ENCODE measurements around the gene BRD9.

DNA sequence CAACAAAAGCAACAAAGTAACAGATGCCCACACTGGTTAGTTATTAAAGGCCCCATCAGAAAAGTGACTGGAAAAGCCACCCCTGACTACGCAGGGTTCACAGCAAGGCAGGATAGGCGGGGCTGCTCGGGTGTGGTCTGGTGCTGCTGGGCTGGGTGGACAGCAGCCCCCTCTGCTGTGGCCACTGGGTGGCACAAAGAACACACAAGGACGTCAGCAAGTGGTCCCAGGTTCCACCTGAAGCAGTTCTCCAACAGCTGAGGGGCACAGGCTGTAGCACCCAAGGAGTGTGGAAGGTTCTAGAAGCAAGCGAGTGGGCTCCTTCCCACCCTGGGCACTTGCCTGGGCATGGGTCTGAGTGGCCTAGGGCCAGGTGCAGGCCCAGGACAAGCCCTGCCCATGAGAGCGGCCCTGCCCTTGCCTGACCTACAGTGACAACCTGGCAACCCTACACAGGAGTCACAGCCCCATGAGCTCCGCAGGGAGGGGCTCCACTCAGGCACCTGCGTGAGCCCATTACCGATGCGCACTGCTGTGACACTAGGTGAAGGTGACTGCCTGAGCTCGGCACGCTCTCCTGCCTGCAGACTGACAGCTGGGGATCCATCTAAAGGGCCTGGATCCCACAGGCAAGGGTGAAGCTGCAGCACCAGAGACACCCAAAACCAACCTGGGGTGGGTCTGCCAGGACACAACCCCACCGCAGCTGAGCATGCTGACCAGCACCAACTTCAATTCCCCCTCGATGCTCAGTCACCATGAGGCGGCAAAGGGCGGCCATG lies 8.1 kb downstream of the BRD9 start:
- no peak for TF ChIP-seq POLR2A (IDR thresholded peaks at IDR 0.05)
- TF ChIP-seq, protein P1, sequence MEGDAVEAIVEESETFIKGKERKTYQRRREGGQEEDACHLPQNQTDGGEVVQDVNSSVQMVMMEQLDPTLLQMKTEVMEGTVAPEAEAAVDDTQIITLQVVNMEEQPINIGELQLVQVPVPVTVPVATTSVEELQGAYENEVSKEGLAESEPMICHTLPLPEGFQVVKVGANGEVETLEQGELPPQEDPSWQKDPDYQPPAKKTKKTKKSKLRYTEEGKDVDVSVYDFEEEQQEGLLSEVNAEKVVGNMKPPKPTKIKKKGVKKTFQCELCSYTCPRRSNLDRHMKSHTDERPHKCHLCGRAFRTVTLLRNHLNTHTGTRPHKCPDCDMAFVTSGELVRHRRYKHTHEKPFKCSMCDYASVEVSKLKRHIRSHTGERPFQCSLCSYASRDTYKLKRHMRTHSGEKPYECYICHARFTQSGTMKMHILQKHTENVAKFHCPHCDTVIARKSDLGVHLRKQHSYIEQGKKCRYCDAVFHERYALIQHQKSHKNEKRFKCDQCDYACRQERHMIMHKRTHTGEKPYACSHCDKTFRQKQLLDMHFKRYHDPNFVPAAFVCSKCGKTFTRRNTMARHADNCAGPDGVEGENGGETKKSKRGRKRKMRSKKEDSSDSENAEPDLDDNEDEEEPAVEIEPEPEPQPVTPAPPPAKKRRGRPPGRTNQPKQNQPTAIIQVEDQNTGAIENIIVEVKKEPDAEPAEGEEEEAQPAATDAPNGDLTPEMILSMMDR (IDR thresholded peaks at IDR 0.05): no peak

Measured in body of pancreas (tissue), 4 donors.